T-helper 1 cell treated with Interleukin-12 subunit alpha and Interleukin-12 subunit beta and Interleukin-4 antibody, amounts not matched to agents 30 ng/mL and 1 ng/mL, for 36 hours (primary cell): Measurements from ENCODE around the gene LYRM1. TPM values are rescaled to one million over a fixed set of nuclear protein-coding genes. Genes with fewer than 3 reads are reported as not detected.
"Not testable (repeated sequence)": the region's sequence is repeated elsewhere in the genome, so short reads cannot be mapped to it uniquely, and the experiment has no call there.

Experiments
- intact Hi-C: fragments of 100-400 bp; cut with micrococcal nuclease; formaldehyde crosslinking; loops from one replicate; pipeline ENCODE4 v1.15.1; 2024
- total RNA-seq: library from RNA; stranded (reverse); gene quantifications from 2 replicates; pipeline ENCODE4 v1.2.3, GENCODE V29; 2022

LYRM1 gene, protein sequence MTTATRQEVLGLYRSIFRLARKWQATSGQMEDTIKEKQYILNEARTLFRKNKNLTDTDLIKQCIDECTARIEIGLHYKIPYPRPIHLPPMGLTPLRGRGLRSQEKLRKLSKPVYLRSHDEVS
- 25.5 and 26.7 TPM in 2 replicates for total RNA-seq

DNA sequence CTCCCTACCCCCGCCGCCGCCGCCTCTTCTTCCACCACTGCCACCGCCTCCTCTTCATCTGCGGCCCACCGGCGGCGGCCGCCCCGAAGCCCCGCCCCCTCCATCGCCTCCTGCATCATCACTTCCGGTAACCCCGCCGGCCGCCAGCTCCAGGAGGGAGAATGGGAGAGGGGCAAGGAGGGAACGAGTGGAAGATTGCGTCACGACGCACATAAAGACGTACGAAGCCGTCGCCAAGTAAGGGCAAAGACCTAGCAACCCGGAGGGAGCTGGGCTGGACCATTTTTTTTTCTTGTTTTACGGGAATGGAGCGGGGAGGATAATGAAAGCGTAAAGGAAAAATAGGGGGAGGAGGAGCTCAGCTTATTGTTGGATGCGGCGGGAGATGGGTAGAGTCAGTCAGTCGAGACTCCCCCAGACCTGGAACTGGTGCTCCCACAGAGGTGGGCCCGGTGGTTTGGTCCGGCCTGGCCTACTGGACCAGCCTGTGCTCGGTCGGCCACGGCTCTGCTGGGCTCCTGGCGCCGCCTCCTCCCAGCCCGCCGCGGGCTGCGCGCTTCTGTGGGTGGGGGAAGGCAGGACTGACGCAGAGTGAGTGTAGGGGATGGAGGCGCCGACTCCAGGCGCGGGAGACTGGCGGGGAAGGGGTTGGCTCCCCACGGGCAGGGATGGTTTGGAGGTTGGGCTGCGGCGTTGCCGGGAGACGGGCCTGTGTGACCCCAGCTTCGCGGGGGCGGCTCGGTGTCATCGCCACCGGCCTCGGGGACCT lies at the start of gene LYRM1, which contains the start of gene DCUN1D3:
Gene LYRM1, plus strand, starts transcription at position 473 of the 769 bp plus-strand sequence. CDS start 14,785 bp downstream, outside the sequence.
Gene DCUN1D3, minus strand, starts transcription at position 60 of the 769 bp plus-strand sequence. CDS start 37,820 bp downstream, outside the sequence.
- intact Hi-C loops = loop anchor here (1.0 to 10.0 kb wide), 13 partner anchors 11 to 1833 kb away; partner anchors contain the start of genes CCP110, COQ7, ERI2 and GDE1

DNA sequence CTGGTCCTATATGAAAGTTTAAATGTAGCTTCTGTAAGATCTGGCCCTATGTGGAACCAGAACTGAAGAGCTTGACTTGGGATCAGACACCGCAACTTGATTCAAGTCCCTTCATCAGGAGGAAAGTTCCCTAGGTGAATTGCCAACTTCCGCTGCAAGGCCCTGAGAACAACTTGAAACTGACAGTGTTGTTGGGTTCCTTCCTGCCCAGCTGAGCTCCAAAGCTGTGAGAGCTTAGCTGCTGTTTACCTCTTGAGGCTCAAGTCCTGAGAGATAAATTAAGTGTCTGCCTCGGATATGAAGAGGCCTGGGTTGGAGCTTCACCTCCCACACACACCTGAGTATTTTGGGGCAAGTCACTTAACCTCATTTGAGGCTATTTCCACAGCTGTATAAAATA lies 49.6 kb upstream of the LYRM1 start:
- intact Hi-C loops = loop anchor here (1.0 to 10.0 kb wide), 9 partner anchors 23 to 304 kb away; partner anchors contain the start of genes DCUN1D3, DNAH3, ERI2 and LDAF1

GRCh38 chr16:20851601-20852000 lies 49.0 kb upstream of the LYRM1 start:
- intact Hi-C loops = loop anchor here (2.0 to 10.0 kb wide), 3 partner anchors 45 to 303 kb away; partner anchors contain the start of genes DNAH3, ERI2, LDAF1 and REXO5

DNA sequence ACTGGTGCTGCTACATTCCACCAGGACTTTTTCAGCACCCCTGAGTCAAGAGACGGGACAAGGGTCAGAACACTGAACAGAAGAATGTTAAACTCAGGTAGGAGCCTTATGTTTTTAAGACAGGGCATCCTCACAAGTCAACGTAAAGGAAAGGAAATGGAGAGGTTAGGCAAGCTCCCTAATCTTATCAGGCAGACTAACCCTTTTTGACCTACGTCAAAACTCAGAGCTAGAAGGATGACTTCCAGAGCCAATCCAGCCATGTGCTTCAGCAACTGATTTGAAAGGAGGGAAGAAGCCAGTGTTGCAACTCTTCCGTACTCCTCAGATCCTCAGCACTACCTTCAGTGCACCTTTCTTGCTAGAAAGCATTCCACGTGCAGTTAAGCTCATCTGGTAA lies 47.4 kb upstream of the LYRM1 start:
- intact Hi-C loops = loop anchor here (10.0 kb wide), 1 partner anchor 302 kb away; the partner anchor contains the start of genes DNAH3 and LDAF1

- intact Hi-C loops = loop anchor here (10.0 kb wide), 1 partner anchor 301 kb away; the partner anchor contains the start of genes DNAH3 and LDAF1
Measured at GRCh38 chr16:20853981-20854620, 46.5 kb upstream of the LYRM1 start.

GRCh38 chr16:20854963-20855362 lies 45.6 kb upstream of the LYRM1 start:
- intact Hi-C loops = loop anchor here (10.0 kb wide), 1 partner anchor 300 kb away; the partner anchor contains the start of genes DNAH3 and LDAF1

DNA sequence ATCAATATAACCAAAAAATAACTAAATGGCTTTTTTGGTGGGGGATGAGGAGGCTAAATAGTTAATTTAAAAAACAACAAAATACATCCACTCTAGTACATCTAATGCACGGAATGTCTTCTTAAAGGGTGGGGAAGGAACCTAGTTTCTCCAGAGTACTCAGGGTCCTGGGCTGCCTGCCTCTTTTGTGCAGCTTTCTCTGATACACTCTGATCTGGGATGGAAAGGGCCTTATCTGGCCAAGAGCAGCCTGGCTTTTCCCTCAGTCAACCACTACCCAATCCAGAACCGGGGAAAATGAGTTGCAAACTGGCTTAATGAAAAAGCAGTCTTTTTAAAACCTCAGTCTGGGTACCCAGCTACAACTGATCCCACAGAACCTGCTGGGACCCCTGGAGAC lies 43.3 kb upstream of the LYRM1 start:
- intact Hi-C loops = loop anchor here (10.0 kb wide), 1 partner anchor 298 kb away; the partner anchor contains the start of genes DNAH3 and LDAF1

DNA sequence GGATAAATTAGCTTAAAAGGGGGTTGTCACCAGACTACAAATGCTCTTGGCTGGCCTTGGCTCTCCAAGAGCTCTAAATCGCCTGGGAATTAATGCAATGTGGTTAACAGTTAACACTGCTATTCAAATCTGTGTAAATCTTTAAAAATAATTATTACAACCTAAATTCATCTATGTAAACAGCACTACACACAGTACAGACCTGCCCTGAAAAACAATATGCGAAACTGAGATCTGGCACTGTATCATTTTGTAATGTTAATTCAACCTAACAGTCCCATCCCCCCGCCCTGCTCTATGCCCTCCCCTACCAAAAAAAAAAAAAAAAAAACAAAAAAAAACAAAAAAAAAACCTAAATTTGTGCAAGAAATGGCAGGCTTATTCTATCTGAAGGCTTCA lies 41.3 kb upstream of the LYRM1 start:
- intact Hi-C loops = loop anchor here (10.0 kb wide), 1 partner anchor 296 kb away; the partner anchor contains the start of genes DNAH3 and LDAF1

DNA sequence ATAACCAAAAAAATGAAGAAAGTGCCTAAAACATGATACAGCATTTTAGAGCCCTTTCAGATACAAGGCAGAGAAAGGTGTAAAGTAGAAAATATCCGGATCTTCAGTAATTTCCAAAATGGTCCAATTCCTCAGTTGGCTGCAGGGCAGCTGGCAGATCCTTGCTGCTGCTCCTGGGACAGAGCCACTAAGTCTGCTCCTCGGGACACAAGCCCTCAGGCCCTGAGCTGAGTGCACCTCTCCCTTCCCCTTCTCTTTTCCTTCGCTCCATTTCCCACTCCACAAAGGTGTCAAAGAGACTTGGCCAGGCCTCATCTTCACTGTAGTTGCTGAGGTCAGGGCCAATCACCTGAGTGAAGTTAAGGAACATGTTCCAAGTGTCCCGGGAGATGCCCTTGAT lies 40.9 kb upstream of the LYRM1 start:
- intact Hi-C loops = loop anchor here (10.0 kb wide), 1 partner anchor 295 kb away; the partner anchor contains the start of genes DNAH3 and LDAF1

DNA sequence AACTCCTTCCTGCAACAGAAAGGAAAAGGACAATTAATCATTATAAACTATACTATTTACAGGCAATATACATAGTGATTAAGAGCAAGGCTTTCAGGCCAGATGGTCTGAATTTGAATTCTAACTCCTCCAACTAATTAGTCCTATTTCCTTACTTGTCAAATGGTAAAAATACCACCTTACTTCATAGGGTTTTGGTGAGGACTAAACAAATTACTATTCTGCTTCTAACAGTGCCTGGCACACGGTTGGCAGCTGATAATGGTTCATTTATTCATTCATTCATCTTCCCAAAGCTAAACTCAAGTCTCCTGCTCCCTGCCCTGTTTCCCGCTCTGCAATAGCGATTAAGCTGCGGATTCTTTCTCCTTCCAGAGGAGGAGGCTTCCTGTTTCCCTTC lies 40.2 kb upstream of the LYRM1 start:
- intact Hi-C loops = no loop called here

DNA sequence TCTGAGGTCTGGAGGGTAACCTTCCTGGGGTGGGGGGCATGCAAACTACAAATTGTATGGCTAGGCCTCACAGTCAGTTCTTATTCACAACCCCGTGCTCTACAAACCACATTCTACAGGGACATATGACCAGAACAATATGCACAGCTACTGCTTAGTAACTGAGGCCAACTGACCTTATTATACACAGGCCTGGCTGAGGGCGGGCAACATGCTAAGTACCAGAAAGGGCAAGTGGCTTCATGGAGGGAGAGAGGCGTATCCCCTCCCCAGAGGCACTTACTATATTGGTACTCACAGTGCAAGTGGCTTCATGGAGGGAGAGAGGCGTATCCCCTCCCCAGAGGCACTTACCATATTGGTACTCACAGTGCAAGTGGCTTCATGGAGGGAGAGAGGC lies 39.6 kb upstream of the LYRM1 start:
- intact Hi-C loops = not testable (repeated sequence)

DNA sequence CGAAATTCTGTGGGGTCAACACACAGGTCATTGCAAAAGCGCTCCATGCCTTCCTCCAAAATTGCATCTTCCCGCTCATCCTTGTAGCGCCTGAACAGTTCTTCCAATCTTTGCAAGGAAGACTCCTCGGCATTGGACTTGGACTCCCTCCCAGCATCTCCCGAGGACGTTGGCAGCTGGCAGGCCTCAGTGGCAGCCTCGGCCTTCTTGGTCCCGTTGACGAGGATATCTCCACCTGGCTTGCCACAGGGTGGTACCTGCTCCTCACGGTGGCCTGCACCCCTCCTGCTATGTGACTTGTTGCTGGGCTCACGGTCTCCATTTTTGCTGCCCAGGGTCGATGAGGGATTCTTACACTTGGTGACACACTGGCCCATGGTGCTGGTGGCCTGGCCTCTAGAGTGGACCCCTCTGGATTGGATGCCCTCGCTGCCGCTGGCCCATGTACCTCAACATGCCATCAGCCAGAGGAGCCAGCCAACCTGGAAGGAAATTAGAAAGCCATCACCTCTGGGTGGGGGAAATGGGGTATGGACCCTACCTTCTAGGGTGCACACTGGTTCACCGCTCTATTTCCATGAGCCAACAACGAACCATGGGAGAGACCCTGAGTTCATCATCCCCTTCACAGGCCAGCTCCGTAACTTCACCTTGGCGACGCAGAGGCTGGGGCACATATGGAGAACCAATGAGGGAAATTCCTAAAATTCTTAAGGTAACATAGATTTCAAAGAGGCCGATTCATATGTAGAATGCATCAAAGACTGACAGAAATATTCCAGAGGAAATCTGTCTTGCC lies 38.2 kb upstream of the LYRM1 start:
- intact Hi-C loops = no loop called here

- intact Hi-C loops = not testable (repeated sequence)
Measured at GRCh38 chr16:20864376-20864775, 36.2 kb upstream of the LYRM1 start.

DNA sequence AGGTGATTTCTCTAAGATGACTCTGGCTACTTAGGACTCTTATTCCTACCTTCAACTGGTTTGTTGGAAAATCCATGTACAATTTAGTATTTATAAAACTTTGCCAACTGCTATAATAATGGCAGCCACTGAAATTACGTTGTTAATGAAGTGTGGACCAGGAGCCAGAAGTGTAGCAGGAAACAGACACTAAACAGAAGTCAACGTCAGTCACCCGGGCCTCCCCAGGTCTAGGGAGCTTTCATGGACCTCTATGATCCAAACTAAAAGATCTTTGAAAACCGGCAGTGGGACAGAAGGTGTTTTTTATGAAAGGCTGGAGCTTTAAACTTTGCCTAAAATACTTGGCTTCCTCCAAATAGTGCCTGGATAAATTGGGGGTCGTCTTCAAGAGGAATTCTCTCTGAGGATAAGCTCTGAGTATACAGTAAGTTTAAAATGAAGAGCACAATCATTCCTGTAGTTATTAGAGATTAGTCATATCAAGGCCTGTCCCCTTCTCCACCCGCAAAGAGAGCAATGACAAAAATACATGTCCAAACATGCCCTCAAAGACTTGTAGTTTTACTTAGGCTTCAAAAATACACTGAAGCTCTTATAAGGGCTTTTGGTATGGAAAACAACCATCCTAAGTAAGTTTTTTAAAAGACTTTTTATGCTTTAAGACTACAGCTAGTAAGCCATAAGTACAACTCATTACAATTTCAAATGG lies 35.0 kb upstream of the LYRM1 start:
- intact Hi-C loops = no loop called here

- intact Hi-C loops = no loop called here
Measured at GRCh38 chr16:20866145-20866772, 34.3 kb upstream of the LYRM1 start.

GRCh38 chr16:20866801-20867200 lies 33.8 kb upstream of the LYRM1 start:
- intact Hi-C loops = no loop called here

DNA sequence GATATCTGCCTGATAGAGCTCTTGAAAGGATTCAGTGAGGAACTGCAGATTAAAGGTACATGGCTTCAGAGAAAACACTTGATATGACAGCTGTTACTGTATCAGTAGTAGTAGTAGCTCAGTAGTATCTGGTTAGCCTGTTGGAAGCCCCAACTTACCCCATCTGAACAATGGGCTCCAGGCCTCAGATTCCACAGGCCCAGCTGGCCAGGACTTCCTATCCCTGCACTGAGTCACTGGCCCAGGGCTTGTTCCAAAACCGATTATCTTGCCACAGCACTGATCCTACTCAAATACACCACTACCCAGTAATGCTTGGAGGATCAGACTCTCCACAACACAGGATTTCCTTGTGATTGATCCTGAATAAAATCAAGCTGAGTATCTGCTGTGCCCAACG lies 33.0 kb upstream of the LYRM1 start:
- intact Hi-C loops = no loop called here

DNA sequence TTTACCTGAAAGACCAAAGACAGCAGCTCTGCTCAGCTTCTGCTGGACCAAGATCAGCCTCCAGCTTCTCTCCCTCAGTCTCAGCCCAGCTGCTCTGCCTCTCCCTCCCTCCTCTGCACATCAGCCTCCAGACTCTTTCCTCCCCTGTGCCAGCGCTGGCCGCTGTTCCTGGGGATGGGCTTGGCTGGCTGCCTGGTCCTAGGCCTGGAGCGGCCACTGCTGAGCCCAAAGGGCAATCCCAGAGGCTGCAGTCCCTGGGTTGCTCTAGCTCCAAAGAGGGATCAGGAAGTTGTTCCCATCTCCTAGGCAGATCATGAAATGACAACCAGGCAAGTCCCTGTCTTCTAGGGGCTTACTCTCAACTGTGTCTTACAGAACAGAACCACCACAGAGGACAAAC lies 31.7 kb upstream of the LYRM1 start:
- intact Hi-C loops = no loop called here

DNA sequence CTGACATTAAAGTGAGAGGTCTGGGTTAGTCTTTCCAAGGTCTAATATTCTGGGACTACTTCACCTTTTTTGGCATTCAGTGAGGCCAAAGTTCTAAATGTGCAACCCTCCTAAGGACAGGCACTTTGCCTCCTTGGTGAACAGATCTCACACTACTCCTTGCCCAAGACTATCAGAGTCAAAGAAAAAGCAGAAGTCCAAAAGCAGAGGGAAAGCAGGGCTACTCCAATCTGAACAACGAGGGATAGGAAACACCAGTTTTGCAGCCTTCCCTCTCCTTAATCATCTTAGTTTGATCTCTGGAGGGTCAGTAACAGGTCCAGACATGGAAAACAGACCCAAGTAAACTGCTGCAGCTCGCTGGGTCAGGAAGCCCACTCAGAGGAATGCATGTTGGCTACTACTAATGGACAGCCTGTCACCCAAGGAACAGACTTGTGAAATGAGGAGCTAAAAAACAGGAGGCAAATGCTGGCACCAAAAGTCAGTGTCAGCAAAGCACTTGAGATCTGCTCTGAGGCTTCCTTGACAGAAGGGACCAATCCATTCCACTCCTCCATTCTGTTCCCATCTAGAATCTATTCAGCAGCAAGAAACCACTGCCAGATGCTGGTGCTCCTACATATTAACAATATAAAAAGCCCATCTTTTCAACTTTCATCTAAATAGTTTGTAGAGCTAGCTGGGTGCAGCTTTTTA lies 30.3 kb upstream of the LYRM1 start:
- intact Hi-C loops = no loop called here
